Peyer's patch (tissue), 4 donors: ENCODE measurements around the gene ATF6. TPM values are rescaled to one million over a fixed set of nuclear protein-coding genes. Genes with fewer than 3 reads are reported as not detected.
A peak's percentile ranks its signal among the peaks of the same experiment; 100 is the strongest.
"Not testable (repeated sequence)": the region's sequence is repeated elsewhere in the genome, so short reads cannot be mapped to it uniquely, and the experiment has no call there.

Experiments
- DNase-seq, 3 donors: peaks; one replicate each; pipeline ENCODE4 v3.0.0-alpha.2; 2017 to 2019
- H3K27ac ChIP-seq, 4 donors: fragments of 200-600 bp; sonication (generic); one replicate each; pipeline ENCODE4 v1.5.1; 2016 to 2019
- H3K27me3 ChIP-seq, 2 donors: fragments of 200-600 bp; sonication (generic); one replicate each; pipeline ENCODE4 v1.5.1; 2019
- H3K36me3 ChIP-seq, 3 donors: fragments of 200-600 bp; sonication (generic); one replicate each; pipeline ENCODE4 v1.5.1; 2016 to 2019
- H3K4me1 ChIP-seq, 4 donors: fragments of 200-600 bp; sonication (generic); one replicate each; pipeline ENCODE4 v1.5.1; 2016 to 2019
- H3K4me3 ChIP-seq, 4 donors: fragments of 200-600 bp; sonication (generic); 1 replicate in 3 of 4; 2 replicates in 1 of 4; pipeline ENCODE4 v1.5.1; 2016 to 2019; ENCODE audit warnings: mild to moderate bottlenecking in 1 of 4
- H3K9me3 ChIP-seq, 4 donors: fragments of 200-600 bp; sonication (generic); one replicate each; pipeline ENCODE4 v1.5.1; 2016 to 2019; ENCODE audit warnings: mild to moderate bottlenecking in 1 of 4
- CTCF ChIP-seq, 6 experiments: fragments of 450-650 bp in 4 of 6; fragments of 200-600 bp in 2 of 6; sonication (generic) in 1 of 6; IDR thresholded peaks; one replicate each; pipeline ENCODE4 v1.5.1; 2017 to 2019; ENCODE audit warnings: antibody characterized with exemption in 6 of 6, mild to moderate bottlenecking in 3 of 6, moderate library complexity in 1 of 6
- POLR2A ChIP-seq, 2 donors: fragments of 450-650 bp; IDR thresholded peaks; one replicate each; pipeline ENCODE4 v1.5.1; 2017; ENCODE audit warnings: antibody characterized with exemption in 2 of 2, mild to moderate bottlenecking in 2 of 2, moderate library complexity in 2 of 2
- total RNA-seq, 4 donors: library from RNA; depleted of rRNA; stranded (reverse); fragments of >200 nt; gene quantifications; one replicate each; pipeline ENCODE4 v1.1.0, GENCODE V29; 2016

The ATF6 gene
- total RNA-seq, 4 donors from 2014 or later: 15.5 to 21.4 (median 20.8) TPM

GRCh38 chr1:161747801-161748200 lies 18.3 kb upstream of the ATF6 start:
- TF ChIP-seq POLR2A (IDR thresholded peaks at IDR 0.05) (no peak), CTCF (IDR thresholded peaks at IDR 0.05) (no peak)
- Histone ChIP-seq H3K4me3 (no peak overlapping the region), H3K27me3 (no peaks in the 10 kb centered on the region), H3K9me3 (no peaks in the 10 kb centered on the region), H3K27ac (no peak overlapping the region), H3K4me1 (peaks cover 4 to 11% (median 4%) of the 10 kb centered on the region in 4 donors), H3K36me3 (peaks cover 0 to 15% (median 0%) of the 10 kb centered on the region in 3 donors)
- DNase-seq: no peak

GRCh38 chr1:161749509-161750407 lies 16.4 kb upstream of the ATF6 start, which contains the start of gene DUSP12:
DUSP12 (plus strand) TSS chr1:161749786; CDS start chr1:161749802, 16 bp downstream.
- H3K4me1 ChIP-seq: peaks cover 4 to 11% (median 4%) of the 10 kb centered on the region in 4 donors
- TF ChIP-seq CTCF (IDR thresholded peaks at IDR 0.05) (peak in 2 of 6 experiments; percentile 3 to 5), POLR2A (IDR thresholded peaks at IDR 0.05) (peak in 1 of 2 donors; percentile 20)
- H3K27ac ChIP-seq: peak within 1 kb of the TSS; percentile 68 to 88 (median 86)
- H3K9me3 ChIP-seq: no peaks in the 10 kb centered on the region
- peak within 1 kb of the TSS; percentile 73 to 84 (median 80) for H3K4me3 ChIP-seq
- H3K36me3 ChIP-seq: peaks cover 0 to 34% (median 0%) of the 10 kb centered on the region in 3 donors
- DNase-seq: peak; percentile 90 to 96 (median 91)
- no peaks in the 10 kb centered on the region for H3K27me3 ChIP-seq

GRCh38 chr1:161763522-161764098 lies 2.5 kb upstream of the ATF6 start:
- DNase-seq: peak in 2 of 3 donors; percentile 38 to 63

GRCh38 chr1:161768461-161768860 lies 2.3 kb downstream of the ATF6 start:
- no peaks in the 10 kb centered on the region for H3K9me3 ChIP-seq
- no peak overlapping the region for H3K27ac ChIP-seq
- no peaks in the 10 kb centered on the region for H3K27me3 ChIP-seq
- DNase-seq: no peak
- TF ChIP-seq CTCF (IDR thresholded peaks at IDR 0.05) (no peak), POLR2A (IDR thresholded peaks at IDR 0.05) (no peak)
- H3K4me3 ChIP-seq: no peak overlapping the region
- peaks cover 0 to 12% (median 0%) of the 10 kb centered on the region in 4 donors for H3K4me1 ChIP-seq
- H3K36me3 ChIP-seq: no peaks in the 10 kb centered on the region

More at GRCh38 chr1:161763522-161764098, 2.5 kb upstream of the ATF6 start:
- Histone ChIP-seq H3K4me3 (no peak overlapping the region), H3K9me3 (no peaks in the 10 kb centered on the region), H3K27ac (no peak overlapping the region), H3K4me1 (peaks cover 0 to 12% (median 0%) of the 10 kb centered on the region in 4 donors), H3K36me3 (peaks cover 0 to 8% (median 0%) of the 10 kb centered on the region in 3 donors), H3K27me3 (no peaks in the 10 kb centered on the region)
- TF ChIP-seq CTCF (IDR thresholded peaks at IDR 0.05): peak; percentile 29 to 63 (median 42)
- no peak for TF ChIP-seq POLR2A (IDR thresholded peaks at IDR 0.05)

GRCh38 chr1:161768986-161769672 lies 3.0 kb downstream of the ATF6 start:
- H3K4me1 ChIP-seq: peaks cover 0 to 12% (median 0%) of the 10 kb centered on the region in 4 donors
- no peaks in the 10 kb centered on the region for H3K36me3 ChIP-seq
- no peak for DNase-seq
- H3K9me3 ChIP-seq: no peaks in the 10 kb centered on the region
- no peak for TF ChIP-seq POLR2A (IDR thresholded peaks at IDR 0.05)
- TF ChIP-seq CTCF (IDR thresholded peaks at IDR 0.05): no peak
- H3K4me3 ChIP-seq: no peak overlapping the region
- no peak overlapping the region for H3K27ac ChIP-seq
- no peaks in the 10 kb centered on the region for H3K27me3 ChIP-seq

GRCh38 chr1:161769673-161770045 lies 3.5 kb downstream of the ATF6 start:
- not testable (repeated sequence) for H3K4me3 ChIP-seq, H3K27ac ChIP-seq, H3K9me3 ChIP-seq, DNase-seq, H3K36me3 ChIP-seq, H3K27me3 ChIP-seq
- peaks cover 0 to 12% (median 0%) of the 10 kb centered on the region in 4 donors for H3K4me1 ChIP-seq
